ENCODE results near the gene JOSD2.

DNA sequence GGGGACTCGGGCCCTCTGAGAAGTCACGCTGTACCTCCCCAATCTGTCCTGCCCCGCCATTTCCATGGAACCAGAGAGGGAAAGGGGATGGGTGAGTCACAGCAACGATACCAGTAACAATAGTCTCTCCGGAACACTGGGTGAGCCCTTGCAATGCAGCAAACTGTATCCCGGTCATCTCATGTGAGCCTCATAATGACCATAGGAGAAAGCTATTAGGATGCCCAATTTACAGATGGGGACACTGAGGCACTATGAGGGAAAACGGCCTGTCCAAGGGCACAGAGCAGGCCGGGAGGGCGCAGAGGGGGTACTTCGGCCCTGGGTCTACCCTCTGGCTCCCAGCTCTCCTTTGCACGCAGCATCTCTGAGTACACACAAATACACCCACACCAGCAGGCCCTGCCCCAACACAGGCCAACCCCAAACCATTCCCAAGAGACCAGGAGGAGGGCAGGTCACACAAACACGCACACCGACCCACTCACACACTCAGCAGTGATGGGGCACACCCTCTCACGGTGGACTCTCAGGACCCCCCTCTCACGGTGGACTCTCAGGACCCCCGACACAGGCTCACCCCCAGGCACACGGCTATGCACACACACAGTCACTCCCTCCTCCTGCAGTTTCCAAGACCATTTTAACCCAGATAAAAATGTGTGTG is 39.1 kb upstream of the JOSD2 start:
- TF ChIP-seq, protein P1, sequence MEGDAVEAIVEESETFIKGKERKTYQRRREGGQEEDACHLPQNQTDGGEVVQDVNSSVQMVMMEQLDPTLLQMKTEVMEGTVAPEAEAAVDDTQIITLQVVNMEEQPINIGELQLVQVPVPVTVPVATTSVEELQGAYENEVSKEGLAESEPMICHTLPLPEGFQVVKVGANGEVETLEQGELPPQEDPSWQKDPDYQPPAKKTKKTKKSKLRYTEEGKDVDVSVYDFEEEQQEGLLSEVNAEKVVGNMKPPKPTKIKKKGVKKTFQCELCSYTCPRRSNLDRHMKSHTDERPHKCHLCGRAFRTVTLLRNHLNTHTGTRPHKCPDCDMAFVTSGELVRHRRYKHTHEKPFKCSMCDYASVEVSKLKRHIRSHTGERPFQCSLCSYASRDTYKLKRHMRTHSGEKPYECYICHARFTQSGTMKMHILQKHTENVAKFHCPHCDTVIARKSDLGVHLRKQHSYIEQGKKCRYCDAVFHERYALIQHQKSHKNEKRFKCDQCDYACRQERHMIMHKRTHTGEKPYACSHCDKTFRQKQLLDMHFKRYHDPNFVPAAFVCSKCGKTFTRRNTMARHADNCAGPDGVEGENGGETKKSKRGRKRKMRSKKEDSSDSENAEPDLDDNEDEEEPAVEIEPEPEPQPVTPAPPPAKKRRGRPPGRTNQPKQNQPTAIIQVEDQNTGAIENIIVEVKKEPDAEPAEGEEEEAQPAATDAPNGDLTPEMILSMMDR (IDR thresholded peaks at IDR 0.05; ENCODE audit: extremely low read depth in 1 of 2, insufficient read depth in 1 of 2, low read depth in 1 of 2, low read length in 2 of 2): no peak
- TF ChIP-seq POLR2A (IDR thresholded peaks at IDR 0.05; ENCODE audit: low read depth, low read length): no peak
- TF ChIP-seq POLR2AphosphoS5 (IDR thresholded peaks at IDR 0.05; ENCODE audit: insufficient read depth, low read depth, low read length): no peak

All from endothelial cell of umbilical vein (primary cell).